22Rv1 (cell line): ENCODE results near the gene ISG15.

ENCODE experiments used
- H3K27ac ChIP-seq: fragments of 450-650 bp; 2 replicates; pipeline ENCODE4 v1.5.1; 2017
- ZFX ChIP-seq: fragments of 450-650 bp; IDR thresholded peaks from 2 replicates; pipeline ENCODE4 v1.6.1; 2017; ENCODE audit warnings: antibody characterized with exemption, borderline replicate concordance
- TF ChIP-seq, protein P1 (sequence below): fragments of 450-650 bp; IDR thresholded peaks from 2 replicates; pipeline ENCODE4 v1.5.1; 2017; ENCODE audit warnings: mild to moderate bottlenecking

Gene ISG15

DNA sequence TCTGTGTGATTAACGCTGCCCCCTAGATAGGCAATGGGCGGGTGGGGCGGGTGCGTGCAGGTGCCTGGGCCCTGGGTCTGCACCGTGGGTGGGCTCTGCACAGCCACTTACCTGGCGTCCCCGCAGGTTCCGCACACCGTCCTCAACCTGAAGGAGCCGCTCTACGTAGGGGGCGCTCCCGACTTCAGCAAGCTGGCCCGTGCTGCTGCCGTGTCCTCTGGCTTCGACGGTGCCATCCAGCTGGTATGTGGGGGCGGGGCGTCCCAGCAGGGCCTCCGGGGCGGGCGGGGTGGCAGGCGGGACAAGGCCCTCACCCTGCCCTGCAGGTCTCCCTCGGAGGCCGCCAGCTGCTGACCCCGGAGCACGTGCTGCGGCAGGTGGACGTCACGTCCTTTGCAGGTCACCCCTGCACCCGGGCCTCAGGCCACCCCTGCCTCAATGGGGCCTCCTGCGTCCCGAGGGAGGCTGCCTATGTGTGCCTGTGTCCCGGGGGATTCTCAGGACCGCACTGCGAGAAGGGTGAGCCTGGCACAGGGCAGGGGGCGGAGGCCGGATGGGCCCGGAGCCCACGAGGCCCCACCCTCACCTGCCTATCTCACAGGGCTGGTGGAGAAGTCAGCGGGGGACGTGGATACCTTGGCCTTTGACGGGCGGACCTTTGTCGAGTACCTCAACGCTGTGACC lies 38.0 kb downstream of the ISG15 start:
- TF ChIP-seq ZFX = no peak
- TF ChIP-seq, protein P1, sequence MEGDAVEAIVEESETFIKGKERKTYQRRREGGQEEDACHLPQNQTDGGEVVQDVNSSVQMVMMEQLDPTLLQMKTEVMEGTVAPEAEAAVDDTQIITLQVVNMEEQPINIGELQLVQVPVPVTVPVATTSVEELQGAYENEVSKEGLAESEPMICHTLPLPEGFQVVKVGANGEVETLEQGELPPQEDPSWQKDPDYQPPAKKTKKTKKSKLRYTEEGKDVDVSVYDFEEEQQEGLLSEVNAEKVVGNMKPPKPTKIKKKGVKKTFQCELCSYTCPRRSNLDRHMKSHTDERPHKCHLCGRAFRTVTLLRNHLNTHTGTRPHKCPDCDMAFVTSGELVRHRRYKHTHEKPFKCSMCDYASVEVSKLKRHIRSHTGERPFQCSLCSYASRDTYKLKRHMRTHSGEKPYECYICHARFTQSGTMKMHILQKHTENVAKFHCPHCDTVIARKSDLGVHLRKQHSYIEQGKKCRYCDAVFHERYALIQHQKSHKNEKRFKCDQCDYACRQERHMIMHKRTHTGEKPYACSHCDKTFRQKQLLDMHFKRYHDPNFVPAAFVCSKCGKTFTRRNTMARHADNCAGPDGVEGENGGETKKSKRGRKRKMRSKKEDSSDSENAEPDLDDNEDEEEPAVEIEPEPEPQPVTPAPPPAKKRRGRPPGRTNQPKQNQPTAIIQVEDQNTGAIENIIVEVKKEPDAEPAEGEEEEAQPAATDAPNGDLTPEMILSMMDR = no peak

DNA sequence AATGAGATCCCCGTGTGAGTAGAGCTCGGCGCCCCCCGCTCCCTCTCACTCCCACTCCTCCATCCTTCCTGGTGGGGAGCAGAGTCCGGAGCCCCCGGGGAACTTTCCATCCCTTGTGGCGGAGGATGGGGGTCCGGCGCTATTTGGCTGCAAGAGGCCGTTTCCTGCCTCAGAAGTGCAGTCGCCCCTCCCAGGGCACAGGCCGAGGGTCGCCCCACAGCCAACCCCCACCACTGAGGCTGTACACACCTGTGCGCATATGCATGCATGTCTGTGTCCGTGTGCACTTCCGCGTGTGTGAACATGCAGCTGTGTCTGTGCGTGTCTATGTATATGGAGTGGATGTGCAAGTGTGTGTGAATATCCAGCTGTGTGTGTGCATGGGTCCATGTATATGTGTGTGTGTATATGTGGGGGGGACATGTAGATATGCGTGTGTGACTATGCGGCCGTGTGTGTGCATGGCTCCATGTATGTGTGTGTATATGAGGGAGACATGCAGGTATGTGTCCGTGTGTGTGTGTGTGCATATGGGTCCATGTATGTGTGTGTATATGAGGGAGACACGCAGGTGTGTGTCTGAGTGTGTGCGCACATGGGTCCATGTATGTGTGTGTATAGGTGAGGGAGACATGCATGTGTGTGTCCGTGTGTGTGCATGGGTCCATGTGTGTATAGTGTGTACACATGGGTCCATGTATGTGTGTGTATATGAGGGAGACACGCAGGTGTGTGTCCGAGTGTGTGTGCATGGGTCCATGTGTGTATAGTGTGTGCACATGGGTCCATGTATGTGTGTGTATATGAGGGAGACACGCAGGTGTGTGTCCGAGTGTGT lies 38.9 kb downstream of the ISG15 start:
- no peak overlapping the region for H3K27ac ChIP-seq
- TF ChIP-seq ZFX = no peak
- TF ChIP-seq, protein P1 = no peak

More for the DNA sequence above, 38.0 kb downstream of the ISG15 start:
- H3K27ac ChIP-seq = no peak overlapping the region

DNA sequence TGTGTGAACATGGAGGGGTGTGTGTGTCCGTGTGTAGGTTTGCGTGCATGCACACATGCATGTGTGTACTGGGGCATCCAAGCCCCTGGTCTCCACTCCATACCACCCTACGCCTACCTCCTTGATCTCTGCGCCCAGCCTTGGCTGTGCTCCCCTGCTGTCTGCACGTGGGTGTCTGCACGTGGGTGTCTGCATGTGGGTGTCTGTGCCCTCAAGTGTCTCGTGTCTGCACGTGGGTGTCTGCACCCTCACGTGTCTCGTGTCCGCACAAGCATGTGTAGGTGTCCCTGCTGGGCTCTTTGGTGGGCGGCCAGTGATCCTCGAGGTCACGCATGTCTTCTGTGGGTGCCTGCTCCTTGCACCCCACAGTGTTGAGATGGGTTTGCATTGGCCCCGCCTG lies 39.7 kb downstream of the ISG15 start:
- TF ChIP-seq, protein P1 = no peak
- no peak for TF ChIP-seq ZFX
- no peak overlapping the region for H3K27ac ChIP-seq

DNA sequence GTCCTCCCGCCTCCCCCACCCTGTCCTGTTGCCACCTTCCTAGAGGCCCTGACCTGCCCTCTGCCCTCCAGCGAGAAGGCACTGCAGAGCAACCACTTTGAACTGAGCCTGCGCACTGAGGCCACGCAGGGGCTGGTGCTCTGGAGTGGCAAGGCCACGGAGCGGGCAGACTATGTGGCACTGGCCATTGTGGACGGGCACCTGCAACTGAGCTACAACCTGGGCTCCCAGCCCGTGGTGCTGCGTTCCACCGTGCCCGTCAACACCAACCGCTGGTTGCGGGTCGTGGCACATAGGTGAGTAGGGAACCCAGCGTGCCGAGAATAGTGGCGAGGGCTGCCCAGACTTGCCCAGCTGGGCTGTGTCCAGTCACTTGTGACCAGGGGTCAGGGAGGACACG lies 40.4 kb downstream of the ISG15 start:
- TF ChIP-seq ZFX = no peak
- TF ChIP-seq, protein P1 = no peak
- no peak overlapping the region for H3K27ac ChIP-seq

DNA sequence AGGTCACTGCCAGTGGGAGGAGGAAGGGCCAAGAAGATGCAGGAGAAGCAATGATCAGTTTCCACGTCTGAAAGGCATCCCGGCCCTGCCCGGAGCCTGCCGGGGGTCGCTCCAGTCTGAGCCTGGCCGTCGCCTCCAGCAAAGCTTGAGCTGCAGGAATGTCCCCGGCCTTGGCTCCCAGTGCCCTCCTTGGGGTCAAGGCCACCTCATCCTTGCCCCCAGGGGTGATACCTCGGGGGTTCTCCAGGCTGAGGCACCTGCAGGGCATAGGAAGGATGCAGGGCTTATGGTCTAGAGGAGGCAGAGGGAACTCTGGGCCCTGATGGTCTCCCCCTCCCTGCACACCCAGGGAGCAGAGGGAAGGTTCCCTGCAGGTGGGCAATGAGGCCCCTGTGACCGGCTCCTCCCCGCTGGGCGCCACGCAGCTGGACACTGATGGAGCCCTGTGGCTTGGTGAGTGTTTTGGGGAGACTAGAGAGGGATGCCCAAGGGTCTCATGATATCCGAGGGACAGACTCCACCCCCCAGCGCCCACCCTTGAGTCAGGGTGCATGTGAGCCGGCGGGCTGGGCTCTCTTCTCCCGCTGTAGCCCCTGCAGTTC lies 40.9 kb downstream of the ISG15 start:
- no peak overlapping the region for H3K27ac ChIP-seq
- no peak for TF ChIP-seq ZFX
- TF ChIP-seq, protein P1 = no peak

DNA sequence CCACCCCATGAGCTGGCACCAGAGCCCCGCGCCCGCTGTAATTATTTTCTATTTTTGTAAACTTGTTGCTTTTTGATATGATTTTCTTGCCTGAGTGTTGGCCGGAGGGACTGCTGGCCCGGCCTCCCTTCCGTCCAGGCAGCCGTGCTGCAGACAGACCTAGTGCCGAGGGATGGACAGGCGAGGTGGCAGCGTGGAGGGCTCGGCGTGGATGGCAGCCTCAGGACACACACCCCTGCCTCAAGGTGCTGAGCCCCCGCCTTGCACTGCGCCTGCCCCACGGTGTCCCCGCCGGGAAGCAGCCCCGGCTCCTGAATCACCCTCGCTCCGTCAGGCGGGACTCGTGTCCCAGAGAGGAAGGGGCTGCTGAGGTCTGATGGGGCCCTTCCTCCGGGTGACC lies 41.7 kb downstream of the ISG15 start:
- H3K27ac ChIP-seq = no peak overlapping the region
- TF ChIP-seq, protein P1 = no peak
- no peak for TF ChIP-seq ZFX
